ENCODE data around the gene TUB.

DNA sequence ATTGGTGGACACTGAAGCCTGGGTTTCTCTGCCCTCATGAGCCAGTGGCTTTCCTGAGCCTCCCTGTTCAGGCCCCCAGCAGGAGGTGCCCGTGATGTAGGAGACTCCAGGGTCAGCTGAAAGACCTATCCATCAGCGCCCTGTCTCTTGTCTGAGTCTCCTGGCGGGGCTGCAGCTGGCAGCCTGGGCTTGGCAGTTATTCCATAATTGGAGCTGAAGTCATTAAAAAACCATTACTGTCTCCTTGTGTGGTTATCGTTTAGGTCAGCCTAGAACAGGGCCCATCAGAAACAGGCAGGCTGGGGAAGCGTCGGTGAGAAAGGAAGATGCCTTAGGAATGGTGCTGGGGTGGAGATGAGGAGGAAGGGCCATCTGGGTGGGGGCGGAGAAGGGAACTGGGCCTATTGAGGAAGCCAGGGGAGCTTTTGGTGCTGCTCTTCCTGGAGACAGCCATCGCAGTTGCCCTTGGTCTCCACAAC, 5.0 kb downstream of the TUB start:
- TF ChIP-seq, protein P1, sequence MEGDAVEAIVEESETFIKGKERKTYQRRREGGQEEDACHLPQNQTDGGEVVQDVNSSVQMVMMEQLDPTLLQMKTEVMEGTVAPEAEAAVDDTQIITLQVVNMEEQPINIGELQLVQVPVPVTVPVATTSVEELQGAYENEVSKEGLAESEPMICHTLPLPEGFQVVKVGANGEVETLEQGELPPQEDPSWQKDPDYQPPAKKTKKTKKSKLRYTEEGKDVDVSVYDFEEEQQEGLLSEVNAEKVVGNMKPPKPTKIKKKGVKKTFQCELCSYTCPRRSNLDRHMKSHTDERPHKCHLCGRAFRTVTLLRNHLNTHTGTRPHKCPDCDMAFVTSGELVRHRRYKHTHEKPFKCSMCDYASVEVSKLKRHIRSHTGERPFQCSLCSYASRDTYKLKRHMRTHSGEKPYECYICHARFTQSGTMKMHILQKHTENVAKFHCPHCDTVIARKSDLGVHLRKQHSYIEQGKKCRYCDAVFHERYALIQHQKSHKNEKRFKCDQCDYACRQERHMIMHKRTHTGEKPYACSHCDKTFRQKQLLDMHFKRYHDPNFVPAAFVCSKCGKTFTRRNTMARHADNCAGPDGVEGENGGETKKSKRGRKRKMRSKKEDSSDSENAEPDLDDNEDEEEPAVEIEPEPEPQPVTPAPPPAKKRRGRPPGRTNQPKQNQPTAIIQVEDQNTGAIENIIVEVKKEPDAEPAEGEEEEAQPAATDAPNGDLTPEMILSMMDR (IDR thresholded peaks at IDR 0.05; ENCODE audit: low read depth, low read length): no peak
- TF ChIP-seq POLR2A (IDR thresholded peaks at IDR 0.05; ENCODE audit: extremely low read depth, insufficient read length): no peak
- TF ChIP-seq MYC (IDR thresholded peaks at IDR 0.05; ENCODE audit: low read depth, low read length): no peak
- TF ChIP-seq, protein P2, sequence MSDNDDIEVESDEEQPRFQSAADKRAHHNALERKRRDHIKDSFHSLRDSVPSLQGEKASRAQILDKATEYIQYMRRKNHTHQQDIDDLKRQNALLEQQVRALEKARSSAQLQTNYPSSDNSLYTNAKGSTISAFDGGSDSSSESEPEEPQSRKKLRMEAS (IDR thresholded peaks at IDR 0.05; ENCODE audit: low read depth, low read length): no peak
